Panc1 (cell line): ENCODE data around the gene HNRNPA1.

Experiments
- CTCF ChIP-seq: fragments of 450-650 bp; IDR thresholded peaks from 2 replicates; pipeline ENCODE4 v1.5.1; 2017; ENCODE audit warnings: mild to moderate bottlenecking
- REST ChIP-seq, 2 experiments: IDR thresholded peaks; 2 replicates each; pipeline ENCODE4 v1.6.1; 2011 to 2012; ENCODE audit warnings: low read depth in 2 of 2, control low read depth in 1 of 2, low read length in 1 of 2, mild to moderate bottlenecking in 1 of 2, moderate library complexity in 1 of 2; ENCODE audit not compliant: insufficient read depth in 1 of 2

- TF ChIP-seq CTCF = no peak
- TF ChIP-seq REST (IDR thresholded peaks at IDR 0.05; ENCODE audit: insufficient read depth in 1 of 2, low read depth in 2 of 2, low read length in 1 of 2) = no peak
Measured at GRCh38 chr12:54279632-54280467, 676 bp upstream of the HNRNPA1 start, which contains the start of gene CBX5.
